Ascending aorta (tissue), 2 donors: ENCODE data around the gene CFAP298. TPM values are rescaled to one million over a fixed set of nuclear protein-coding genes. Genes with fewer than 3 reads are reported as not detected.
A peak's percentile ranks its signal among the peaks of the same experiment; 100 is the strongest.
"Not testable (repeated sequence)": the region's sequence is repeated elsewhere in the genome, so short reads cannot be mapped to it uniquely, and the experiment has no call there.

ENCODE experiments used
- DNase-seq, 2 donors: peaks; one replicate each; pipeline ENCODE4 v3.0.0-alpha.2; 2019; ENCODE audit warnings: low spot score in 2 of 2
- H3K27ac ChIP-seq, 2 donors: fragments of 200-600 bp; sonication (generic); one replicate each; pipeline ENCODE4 v1.5.1; 2016 to 2017; ENCODE audit warnings: mild to moderate bottlenecking in 1 of 2
- H3K27me3 ChIP-seq: fragments of 200-600 bp; sonication (generic); one replicate; pipeline ENCODE4 v1.5.1; 2017
- H3K36me3 ChIP-seq, 2 donors: fragments of 200-600 bp; sonication (generic); one replicate each; pipeline ENCODE4 v1.5.1; 2016
- H3K4me1 ChIP-seq, 2 donors: fragments of 200-600 bp; sonication (generic); one replicate each; pipeline ENCODE4 v1.5.1; 2016 to 2017; ENCODE audit warnings: mild to moderate bottlenecking in 1 of 2
- H3K4me3 ChIP-seq, 2 donors: fragments of 200-600 bp; sonication (generic); one replicate each; pipeline ENCODE4 v1.5.1; 2016 to 2017; ENCODE audit warnings: mild to moderate bottlenecking in 1 of 2
- H3K9me3 ChIP-seq, 2 donors: fragments of 200-600 bp; sonication (generic); one replicate each; pipeline ENCODE4 v1.5.1; 2016
- CTCF ChIP-seq, 3 experiments: fragments of 200-600 bp in 2 of 3; fragments of 450-650 bp in 1 of 3; sonication (generic) in 2 of 3; IDR thresholded peaks; one replicate each; pipeline ENCODE4 v1.5.1; 2016 to 2019; ENCODE audit warnings: antibody characterized with exemption in 3 of 3, mild to moderate bottlenecking in 1 of 3, moderate library complexity in 1 of 3
- intact Hi-C: fragments of 100-400 bp; cut with DNase I; formaldehyde crosslinking; loops from one replicate; pipeline ENCODE4 v1.15.1; 2023
- total RNA-seq: library from RNA; depleted of rRNA; stranded (reverse); fragments of >200 nt; gene quantifications from one replicate; pipeline ENCODE4 v1.1.0, GENCODE V29; 2016

CFAP298 gene, protein sequence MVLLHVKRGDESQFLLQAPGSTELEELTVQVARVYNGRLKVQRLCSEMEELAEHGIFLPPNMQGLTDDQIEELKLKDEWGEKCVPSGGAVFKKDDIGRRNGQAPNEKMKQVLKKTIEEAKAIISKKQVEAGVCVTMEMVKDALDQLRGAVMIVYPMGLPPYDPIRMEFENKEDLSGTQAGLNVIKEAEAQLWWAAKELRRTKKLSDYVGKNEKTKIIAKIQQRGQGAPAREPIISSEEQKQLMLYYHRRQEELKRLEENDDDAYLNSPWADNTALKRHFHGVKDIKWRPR
- total RNA-seq: 18.3 TPM

GRCh38 chr21:32612075-32612998 is at the start of gene CFAP298:
CFAP298 (minus strand) TSS chr21:32612377; CDS start chr21:32612243, 134 bp downstream.
- peak within 1 kb of the TSS; percentile 83 to 86 for H3K27ac ChIP-seq
- peaks cover 8 to 14% of the 10 kb centered on the region in 2 donors for H3K36me3 ChIP-seq
- H3K9me3 ChIP-seq: no peaks in the 10 kb centered on the region
- no peaks in the 10 kb centered on the region for H3K27me3 ChIP-seq
- TF ChIP-seq CTCF (IDR thresholded peaks at IDR 0.05): no peak
- DNase-seq: peak; percentile 37 to 93
- intact Hi-C loops: loop anchor here (1.0 to 5.0 kb wide), 7 partner anchors 115 to 950 kb away; partner anchors contain the start of genes IFNAR1, MIS18A, PAXBP1 and SCAF4
- H3K4me3 ChIP-seq: peak within 1 kb of the TSS; percentile 73 to 83
- H3K4me1 ChIP-seq: peaks cover 0 to 11% of the 10 kb centered on the region in 2 donors

DNA sequence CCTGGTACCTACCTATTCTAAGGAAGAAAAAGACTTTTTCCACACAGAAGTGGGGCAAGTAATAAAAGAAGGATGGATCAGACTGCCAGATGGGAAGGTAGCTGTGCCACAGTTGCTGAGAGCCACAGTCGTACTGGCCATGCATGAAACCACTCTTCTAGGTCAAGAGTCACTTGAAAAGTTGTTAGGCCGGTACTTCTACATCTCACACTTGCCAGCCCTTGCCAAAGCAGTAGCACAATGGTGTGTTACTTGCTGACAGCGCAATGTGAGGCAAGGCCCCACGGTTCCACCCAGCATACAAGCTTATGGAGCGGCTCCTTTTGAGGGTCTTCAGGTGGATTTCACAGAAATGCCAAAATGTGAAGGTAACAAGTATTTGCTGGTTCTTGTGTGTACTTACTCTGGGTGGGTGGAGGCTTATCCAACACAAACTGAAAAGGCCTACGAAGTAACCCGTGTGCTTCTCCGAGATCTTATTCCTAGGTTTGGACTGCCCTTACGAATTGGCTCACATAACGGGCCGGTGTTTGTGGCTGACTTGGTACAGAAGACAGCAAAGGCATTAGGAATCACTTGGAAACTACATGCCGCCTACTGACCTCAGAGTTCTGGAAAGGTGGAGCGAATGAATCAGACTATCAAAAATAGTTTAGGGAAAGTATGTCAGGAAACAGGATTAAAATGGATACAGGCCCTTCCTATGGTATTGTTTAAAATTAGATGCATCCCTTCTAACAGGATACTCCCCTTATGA is 49.0 kb upstream of the CFAP298 start:
- intact Hi-C loops, H3K27ac ChIP-seq, H3K4me3 ChIP-seq, H3K9me3 ChIP-seq, DNase-seq, H3K27me3 ChIP-seq, H3K4me1 ChIP-seq: not testable (repeated sequence)
- H3K36me3 ChIP-seq: peaks cover 53 to 77% of the 10 kb centered on the region in 2 donors

DNA sequence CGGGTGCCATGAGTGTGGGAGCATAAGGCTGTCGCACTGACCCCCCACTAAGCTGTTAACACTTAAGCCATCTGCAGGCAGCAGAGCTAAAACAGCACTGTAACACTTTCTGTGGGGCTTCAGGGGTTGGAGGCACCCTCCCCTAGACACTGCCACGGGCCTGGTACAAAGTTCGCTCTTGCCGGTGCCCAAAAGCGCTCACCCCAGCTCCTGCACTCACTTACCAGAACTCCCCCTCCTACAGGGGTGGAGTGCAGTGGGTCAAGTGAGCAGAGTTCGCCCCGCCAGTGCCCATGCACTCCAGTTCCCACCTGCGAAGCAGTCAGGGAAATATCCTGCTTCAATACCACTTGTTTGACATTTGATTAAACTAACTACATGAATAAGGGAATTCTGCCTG is 46.3 kb upstream of the CFAP298 start:
- H3K27ac ChIP-seq: no peak overlapping the region
- TF ChIP-seq CTCF (IDR thresholded peaks at IDR 0.05): no peak
- H3K27me3 ChIP-seq: no peaks in the 10 kb centered on the region
- peaks cover 36 to 60% of the 10 kb centered on the region in 2 donors for H3K36me3 ChIP-seq
- H3K4me3 ChIP-seq: no peak overlapping the region
- no peaks in the 10 kb centered on the region for H3K9me3 ChIP-seq
- no peak for DNase-seq
- H3K4me1 ChIP-seq: no peaks in the 10 kb centered on the region
- intact Hi-C loops: no loop called here

DNA sequence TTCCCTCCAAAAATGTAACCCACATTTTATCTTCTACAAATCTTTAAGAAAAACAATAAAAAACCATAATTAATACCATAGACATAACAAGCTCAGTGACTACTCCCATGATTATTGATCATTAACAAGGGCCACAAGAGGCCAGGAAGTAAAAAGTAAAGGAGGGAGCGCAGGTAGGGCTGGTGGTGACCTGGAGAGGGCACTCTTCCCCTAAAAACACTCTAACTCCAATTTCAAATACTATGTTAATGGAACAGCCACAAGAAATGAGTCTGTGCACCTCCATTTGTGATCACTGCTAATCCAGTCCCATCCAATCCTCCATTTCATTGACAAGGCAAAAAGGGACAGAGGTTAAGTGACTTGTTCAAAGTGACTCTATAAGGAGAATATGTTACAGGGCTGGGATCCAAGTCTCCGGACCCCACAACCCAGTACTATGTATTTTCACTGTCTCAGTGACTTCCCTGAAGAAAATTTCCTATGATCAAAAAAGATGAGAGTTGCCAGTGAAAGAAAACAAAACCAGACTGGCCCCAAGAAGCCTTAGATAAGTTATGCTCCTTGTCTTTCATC is 41.2 kb upstream of the CFAP298 start:
- peaks cover 18 to 48% of the 10 kb centered on the region in 2 donors for H3K36me3 ChIP-seq
- H3K27ac ChIP-seq: no peak overlapping the region
- H3K4me1 ChIP-seq: no peaks in the 10 kb centered on the region
- H3K9me3 ChIP-seq: no peaks in the 10 kb centered on the region
- intact Hi-C loops: loop anchor here (5.0 kb wide), 1 partner anchor 174 kb away; no protein-coding TSS in a partner anchor
- no peak for DNase-seq
- TF ChIP-seq CTCF (IDR thresholded peaks at IDR 0.05): peak in 1 of 3 experiments; percentile 51
- no peaks in the 10 kb centered on the region for H3K27me3 ChIP-seq
- H3K4me3 ChIP-seq: no peak overlapping the region

- no peak for TF ChIP-seq CTCF (IDR thresholded peaks at IDR 0.05)
- intact Hi-C loops: no loop called here
- Histone ChIP-seq H3K36me3 (peaks cover 22 to 43% of the 10 kb centered on the region in 2 donors), H3K4me1 (no peaks in the 10 kb centered on the region), H3K4me3 (no peak overlapping the region), H3K27ac (no peak overlapping the region), H3K9me3 (no peaks in the 10 kb centered on the region), H3K27me3 (no peaks in the 10 kb centered on the region)
- no peak for DNase-seq
Observed at GRCh38 chr21:32648165-32648564, 36.0 kb upstream of the CFAP298 start.
